Activated CD8-positive, alpha-beta memory T cell treated with anti-CD3 and anti-CD28 coated beads for 1 hour (primary cell): ENCODE data around the gene SLC11A1.

Experiments
- DNase-seq, 2 donors: peaks; one replicate each; pipeline ENCODE4 v3.0.0-alpha.2; 2020; ENCODE audit warnings: low read depth in 1 of 2; ENCODE audit errors: extremely low read depth in 1 of 2

SLC11A1 gene

DNA sequence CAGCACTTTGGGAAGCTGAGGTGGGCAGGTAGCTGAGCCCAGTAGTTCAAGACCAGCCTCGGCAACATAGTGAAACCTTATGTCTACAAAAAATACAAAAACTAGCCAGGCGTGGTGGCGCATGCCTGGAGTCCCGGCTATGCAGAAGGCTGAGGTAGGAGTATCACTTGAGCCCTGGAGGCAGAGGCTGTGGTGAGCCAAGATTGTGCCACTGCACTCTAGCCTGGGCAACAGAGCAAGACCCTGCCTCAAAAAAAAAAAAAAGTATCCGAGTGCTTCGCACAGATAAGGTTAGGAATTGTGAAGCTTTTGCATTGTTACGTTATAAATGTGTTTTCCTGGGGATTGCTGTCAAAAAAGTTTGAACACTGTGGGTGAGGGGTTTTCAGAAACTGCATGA, 21.7 kb downstream of the SLC11A1 start:
- DNase-seq, result no peak

GRCh38 chr2:218404351-218405085, 22.4 kb downstream of the SLC11A1 start:
- DNase-seq, result no peak

DNA sequence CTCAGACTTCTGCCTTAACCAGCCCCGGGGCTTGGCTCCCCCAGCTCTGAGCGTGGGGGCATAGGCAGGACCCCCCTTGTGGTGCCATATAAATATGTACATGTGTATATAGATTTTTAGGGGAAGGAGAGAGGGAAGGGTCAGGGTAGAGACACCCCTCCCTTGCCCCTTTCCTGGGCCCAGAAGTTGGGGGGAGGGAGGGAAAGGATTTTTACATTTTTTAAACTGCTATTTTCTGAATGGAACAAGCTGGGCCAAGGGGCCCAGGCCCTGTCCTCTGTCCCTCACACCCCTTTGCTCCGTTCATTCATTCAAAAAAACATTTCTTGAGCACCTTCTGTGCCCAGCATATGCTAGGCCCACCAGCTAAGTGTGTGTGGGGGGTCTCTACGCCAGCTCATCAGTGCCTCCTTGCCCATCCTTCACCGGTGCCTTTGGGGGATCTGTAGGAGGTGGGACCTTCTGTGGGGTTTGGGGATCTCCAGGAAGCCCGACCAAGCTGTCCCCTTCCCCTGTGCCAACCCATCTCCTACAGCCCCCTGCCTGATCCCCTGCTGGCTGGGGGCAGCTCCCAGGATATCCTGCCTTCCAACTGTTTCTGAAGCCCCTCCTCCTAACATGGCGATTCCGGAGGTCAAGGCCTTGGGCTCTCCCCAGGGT, 23.1 kb downstream of the SLC11A1 start:
- DNase-seq, result no peak

GRCh38 chr2:218405746-218406208, 23.7 kb downstream of the SLC11A1 start:
- DNase-seq, result no peak

DNA sequence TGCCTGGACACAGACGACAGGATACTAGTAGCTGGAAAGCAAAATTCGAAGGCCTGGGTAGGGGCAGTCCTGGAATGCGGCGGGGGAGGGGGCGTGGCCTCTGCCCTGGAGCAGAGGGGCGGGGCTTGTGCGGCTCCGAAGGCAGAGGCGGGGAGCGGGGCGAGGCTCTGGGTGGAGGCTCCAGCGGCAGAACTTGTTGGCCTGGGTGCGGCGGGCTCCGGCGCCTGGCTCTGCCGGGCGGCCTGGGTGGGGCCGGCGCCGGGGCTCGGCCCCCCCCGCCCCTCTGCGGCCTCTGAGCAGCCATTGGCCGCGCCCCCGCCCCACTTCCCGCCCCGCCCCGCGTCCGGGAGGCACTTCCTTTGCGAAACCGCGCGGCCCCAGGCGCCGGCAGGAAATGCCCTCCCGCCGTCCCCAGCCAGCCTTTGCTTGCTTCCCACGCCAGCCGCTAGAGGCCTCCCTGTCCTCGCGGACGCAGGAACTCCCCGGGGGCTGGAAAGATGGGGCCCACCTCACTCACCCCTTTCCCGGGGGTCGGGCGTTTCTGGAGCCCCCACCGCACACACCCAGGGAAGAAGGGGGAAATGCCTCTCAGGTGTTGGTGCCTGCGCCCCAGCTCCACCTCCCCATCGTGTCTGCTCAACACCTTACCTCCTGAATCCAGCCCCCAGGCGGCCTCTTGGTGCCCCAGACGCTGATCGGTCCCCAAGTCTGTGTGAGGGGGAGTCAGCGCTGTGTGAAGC, 24.3 kb downstream of the SLC11A1 start:
- DNase-seq, result peak; percentile 77 to 91

DNA sequence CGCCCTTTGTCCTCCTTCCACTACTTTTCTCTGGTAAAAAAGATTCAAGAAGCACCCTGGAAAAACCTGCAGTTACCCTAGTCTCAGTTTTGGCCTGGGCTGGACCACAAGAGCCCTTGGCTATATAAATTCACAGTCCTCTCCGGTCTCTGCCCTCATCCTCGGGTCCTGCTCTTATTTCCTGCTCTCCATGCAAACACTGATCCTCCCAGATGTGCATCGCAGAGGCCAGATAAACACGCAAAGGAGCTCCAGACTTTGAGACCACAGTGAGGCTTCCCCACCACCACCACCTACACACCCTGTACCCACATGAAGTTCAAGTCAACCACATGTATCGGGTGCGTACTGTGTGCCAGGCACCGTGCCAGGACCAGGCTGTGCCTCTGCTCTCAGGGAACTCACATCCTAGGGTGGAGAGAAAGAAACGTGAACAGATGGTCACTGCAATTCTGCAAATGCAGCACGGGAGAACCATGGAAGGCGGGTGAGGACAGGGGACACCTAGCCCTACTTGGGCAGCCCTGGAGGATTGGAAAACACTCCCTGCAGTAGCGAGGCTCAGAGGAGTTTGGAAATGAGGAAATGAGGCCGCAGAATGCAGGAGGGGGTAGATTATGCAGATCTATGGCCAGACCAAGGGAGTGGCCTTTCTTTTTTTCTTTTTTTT, 25.0 kb downstream of the SLC11A1 start:
- peak in 1 of 2 donors; percentile 39 for DNase-seq

DNA sequence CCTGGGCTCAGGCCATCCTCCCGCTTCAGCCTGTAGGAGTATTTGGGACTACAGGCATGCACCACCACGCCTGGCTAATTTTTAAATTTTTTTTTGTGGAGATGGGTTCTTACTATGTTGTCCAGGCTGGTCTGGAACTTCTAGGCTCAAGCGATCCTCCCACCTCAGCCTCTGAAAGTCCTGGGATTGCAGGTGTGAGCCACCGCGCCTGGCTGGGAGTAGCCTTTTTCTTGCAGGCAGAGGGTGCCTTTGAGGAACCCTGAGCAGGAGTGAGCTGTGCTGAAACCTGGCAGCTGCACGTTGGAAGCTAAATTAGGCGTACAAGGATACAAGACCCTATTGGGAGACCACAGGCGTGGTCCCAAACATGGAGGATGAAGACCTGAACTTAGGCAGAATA, 25.6 kb downstream of the SLC11A1 start:
- DNase-seq, result no peak

DNA sequence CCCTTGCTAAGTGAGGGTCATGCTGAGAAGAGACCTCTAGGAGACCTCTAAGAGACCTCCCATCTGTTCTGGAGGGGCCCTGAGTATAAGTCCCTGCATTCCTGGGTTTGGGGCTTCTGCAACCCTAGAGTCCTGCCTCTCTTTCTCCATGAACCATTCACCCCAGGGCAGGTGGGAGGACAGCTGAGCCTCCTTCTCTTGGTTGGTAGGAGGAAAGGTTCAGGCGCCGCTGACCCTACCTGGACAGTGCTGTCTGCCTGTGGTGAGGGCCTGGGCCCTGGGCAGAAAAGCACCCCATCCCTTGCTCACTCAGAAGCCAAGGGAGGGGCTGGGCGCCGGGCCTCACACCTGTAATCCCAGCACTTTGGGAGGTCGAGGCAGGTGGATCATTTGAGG, 36.2 kb downstream of the SLC11A1 start:
- no peak for DNase-seq

- no peak for DNase-seq
Observed at GRCh38 chr2:218418717-218419458, 36.8 kb downstream of the SLC11A1 start, which contains the start of gene VIL1. Gene VIL1, plus strand, starts transcription at chr2:218419123. Its CDS starts 4,656 bp downstream, at chr2:218423779.

DNA sequence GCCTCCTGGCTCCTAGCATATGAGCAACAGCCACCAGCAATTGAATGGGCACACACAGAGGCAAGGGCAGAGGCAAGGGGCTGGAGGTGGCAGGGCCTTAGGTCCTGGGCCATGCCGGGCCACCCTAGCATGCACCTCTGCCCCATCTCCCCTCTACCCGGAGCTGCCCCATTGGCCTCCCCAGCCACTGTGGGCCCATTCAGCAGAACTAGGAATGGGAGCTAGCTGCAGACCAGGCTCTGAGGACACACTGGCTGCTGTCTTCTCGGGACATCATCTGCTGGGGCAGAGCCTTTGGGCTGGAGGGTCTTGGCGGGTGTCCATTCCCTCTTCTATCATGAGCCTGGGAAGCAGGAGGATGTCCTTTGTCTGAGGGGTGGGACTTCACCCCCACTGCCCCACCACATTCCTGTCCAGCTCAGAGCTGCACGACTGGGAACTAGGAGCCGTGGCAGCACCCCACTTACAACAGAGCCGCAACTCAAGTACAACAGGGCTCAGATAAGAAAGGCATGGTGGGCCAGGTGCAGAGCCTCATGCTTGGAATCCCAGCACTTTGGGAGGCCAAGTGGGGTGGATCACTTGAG, 37.6 kb downstream of the SLC11A1 start:
- DNase-seq, result no peak

- DNase-seq, result no peak
Observed at GRCh38 chr2:218421027-218421426, 39.0 kb downstream of the SLC11A1 start.

DNA sequence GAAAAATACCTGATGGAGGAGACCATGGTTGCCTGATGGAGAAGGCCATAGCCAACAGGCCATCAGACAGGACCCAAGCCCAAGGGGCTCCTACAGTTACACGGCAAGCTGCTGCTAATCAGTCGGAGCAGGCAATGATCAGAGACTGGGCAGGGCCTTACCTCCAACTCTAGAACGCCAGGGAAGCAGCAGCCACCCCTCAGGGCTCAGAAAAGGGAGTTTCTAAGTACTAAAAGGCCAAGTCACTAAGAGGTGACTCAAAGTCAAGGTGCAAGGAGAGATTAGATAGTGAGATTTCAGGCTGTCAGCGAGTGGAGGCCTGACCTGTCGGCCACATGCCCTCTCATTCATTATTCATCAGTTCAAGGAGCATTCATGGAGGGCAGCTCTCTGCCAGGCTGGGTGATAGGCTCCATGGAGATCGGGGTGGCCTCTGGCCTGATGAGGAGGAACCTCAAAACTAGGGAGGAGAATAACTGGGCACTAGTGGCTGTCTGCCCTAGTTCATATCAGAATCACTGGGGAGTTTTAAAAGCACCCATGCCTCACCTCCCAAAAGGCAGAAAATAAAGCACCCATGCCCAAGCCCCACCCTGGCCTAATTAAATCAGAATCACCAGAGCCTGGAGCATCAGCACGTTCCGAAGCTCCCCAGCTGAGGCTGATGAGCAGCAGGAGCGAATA, 40.5 kb downstream of the SLC11A1 start:
- no peak for DNase-seq

DNA sequence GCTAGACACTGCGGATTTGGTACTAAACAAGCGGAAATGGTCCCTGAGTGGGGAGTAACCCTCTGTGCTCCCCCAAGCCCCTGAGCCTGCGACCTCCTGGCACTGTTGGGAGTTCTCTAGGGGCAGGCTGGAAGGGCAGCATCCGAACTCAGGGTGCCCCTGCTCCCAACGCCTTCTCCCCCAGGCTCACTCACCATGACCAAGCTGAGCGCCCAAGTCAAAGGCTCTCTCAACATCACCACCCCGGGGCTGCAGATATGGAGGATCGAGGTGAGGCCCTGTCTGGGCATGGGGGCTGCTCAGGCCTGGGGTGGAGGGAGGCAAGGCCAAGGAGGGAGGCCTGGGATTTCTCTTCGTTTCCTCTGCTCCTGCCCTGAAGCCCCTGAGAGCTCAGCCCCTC, 41.5 kb downstream of the SLC11A1 start:
- no peak for DNase-seq

- DNase-seq, result no peak
Observed at GRCh38 chr2:218425531-218425930, 43.5 kb downstream of the SLC11A1 start.

- DNase-seq, result no peak
Observed at GRCh38 chr2:218427741-218428140, 45.7 kb downstream of the SLC11A1 start.

DNA sequence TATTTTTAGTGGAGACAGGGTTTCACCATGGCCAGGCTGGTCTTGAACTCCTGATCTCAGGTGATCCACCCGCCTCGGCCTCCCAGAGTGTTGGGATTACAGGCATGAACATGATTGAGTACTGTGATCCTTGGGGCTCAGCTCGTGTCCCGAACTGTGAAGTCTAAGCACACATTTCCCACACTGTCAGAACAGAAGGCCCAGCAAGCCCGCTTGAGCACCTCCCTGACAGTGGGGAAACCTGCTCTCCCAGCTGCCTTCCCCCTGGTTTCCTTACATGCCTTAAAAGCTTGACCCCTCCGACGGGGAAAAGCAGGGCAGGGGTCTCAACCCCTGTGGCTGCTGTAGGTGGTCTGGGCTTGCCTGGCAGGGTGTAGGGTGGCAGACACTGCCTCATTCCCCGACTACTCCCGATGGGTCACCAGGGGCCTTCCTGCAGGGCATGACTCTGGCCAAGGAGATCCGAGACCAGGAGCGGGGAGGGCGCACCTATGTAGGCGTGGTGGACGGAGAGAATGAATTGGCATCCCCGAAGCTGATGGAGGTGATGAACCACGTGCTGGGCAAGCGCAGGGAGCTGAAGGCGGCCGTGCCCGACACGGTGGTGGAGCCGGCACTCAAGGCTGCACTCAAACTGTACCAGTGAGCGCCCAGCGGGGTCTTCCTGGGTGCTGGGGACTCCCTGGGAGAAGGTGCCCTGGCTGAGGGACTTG, 46.9 kb downstream of the SLC11A1 start:
- DNase-seq, result no peak

DNA sequence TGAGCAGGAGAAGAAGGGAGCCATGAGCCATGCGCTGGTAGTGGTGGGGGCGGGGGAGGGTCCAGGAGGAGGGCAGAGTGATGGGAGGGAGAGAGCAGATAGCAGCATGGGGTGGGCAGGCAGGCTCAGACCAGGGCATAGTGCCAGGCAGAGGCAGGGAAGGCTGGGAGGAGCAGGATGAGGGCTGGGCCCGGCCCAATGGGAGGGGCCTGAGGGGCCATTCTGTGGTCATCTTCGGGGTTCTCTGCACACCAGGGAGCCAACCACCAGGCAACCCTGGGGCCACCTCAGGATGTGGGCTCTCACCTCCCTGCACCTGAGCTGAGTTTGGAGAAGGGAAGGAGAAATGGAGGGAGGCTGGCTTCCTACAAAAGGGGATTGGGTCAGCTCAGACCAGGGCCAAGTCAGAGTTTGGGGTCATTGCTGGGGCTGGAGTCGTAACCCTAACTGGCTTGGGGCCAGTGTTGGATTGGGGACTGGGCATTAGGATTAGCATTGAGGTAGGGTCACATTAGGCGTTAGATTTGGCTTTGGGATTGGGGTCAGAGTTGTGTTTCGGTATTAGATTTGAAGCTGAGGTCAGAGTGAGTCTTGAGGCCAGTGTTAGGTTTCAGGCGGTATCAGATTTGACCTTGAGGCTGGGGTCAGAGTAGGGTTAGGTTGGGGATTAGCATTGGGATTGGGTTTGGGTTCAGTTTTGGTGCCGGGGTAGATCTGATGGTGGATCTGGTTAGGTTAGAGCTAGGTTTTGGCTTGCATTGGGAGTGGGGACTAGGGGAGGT, 48.0 kb downstream of the SLC11A1 start:
- no peak for DNase-seq

DNA sequence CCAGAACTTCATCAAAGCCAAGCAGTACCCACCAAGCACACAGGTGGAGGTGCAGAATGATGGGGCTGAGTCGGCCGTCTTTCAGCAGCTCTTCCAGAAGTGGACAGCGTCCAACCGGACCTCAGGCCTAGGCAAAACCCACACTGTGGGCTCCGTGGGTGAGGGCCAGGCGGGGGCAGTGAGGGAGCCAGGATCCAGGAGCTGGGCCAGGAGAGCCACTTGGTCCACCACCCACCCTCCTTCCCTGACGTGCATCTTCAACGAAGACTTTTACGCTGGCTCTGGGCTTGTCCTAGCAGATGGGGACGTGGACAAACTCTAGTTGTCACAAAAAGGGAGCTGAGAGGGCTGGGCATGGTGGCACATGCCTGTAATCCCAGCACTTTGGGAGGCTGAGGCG, 48.6 kb downstream of the SLC11A1 start:
- no peak for DNase-seq
